ENCODE measurements around the gene SORBS2. TPM values are rescaled to one million over a fixed set of nuclear protein-coding genes. Genes with fewer than 3 reads are reported as not detected.

The SORBS2 gene
- total RNA-seq, 3 donors from 2014 or later = 44.9 to 416 (median 53.7) TPM

DNA sequence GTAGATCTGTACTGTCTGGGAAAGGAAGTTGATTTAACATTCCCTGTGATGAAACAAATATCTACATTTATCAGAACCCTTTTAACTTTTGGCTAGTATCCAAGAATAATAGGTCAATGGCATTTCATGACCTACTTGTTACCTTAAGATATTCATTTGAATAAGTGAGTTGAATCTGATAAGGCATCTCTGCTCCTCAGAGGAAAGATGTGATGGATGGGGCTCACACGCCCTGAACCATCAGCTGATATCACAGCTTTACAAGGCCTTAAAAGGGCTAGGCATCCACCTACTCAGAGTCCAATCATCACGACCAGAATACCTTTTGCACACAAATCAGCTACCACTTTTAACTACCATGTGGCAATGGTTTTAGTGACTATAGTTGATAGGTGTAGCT is 186.5 kb downstream of the SORBS2 start:
- DNase-seq (no peak), ATAC-seq (no peak)
- intact Hi-C loops (cut with DNase I, micrococcal nuclease) = no loop called here
- no peak for TF ChIP-seq CTCF (IDR thresholded peaks at IDR 0.05)
- Histone ChIP-seq H3K4me3 (no peak overlapping the region), H3K4me1 (ENCODE audit: low read depth) (no peaks in the 10 kb centered on the region), H3K36me3 (ENCODE audit: low read depth) (no peaks in the 10 kb centered on the region), H3K9me3 (no peaks in the 10 kb centered on the region)

DNA sequence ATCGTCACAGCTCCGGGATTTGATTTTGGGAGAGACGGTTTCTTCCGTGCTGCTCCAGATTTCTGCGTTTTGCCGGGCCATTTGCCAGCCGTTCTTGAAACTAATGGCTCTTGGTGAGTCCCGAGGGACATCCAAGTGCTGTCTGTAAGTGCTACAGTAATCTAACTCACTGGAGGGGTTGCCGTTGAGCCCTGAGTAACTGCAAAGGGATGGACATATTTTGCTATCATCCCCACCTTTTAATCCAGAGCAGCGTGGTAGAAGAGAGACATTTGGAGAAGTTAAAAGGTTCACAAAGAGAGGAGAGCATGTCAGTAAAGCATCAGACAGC is 187.8 kb downstream of the SORBS2 start:
- DNase-seq (no peak), ATAC-seq (no peak)
- Histone ChIP-seq H3K4me1 (ENCODE audit: low read depth) (no peaks in the 10 kb centered on the region), H3K9me3 (no peaks in the 10 kb centered on the region), H3K36me3 (ENCODE audit: low read depth) (no peaks in the 10 kb centered on the region), H3K4me3 (no peak overlapping the region)
- no peak for TF ChIP-seq CTCF (IDR thresholded peaks at IDR 0.05)
- intact Hi-C loops (cut with DNase I, micrococcal nuclease) = no loop called here

DNA sequence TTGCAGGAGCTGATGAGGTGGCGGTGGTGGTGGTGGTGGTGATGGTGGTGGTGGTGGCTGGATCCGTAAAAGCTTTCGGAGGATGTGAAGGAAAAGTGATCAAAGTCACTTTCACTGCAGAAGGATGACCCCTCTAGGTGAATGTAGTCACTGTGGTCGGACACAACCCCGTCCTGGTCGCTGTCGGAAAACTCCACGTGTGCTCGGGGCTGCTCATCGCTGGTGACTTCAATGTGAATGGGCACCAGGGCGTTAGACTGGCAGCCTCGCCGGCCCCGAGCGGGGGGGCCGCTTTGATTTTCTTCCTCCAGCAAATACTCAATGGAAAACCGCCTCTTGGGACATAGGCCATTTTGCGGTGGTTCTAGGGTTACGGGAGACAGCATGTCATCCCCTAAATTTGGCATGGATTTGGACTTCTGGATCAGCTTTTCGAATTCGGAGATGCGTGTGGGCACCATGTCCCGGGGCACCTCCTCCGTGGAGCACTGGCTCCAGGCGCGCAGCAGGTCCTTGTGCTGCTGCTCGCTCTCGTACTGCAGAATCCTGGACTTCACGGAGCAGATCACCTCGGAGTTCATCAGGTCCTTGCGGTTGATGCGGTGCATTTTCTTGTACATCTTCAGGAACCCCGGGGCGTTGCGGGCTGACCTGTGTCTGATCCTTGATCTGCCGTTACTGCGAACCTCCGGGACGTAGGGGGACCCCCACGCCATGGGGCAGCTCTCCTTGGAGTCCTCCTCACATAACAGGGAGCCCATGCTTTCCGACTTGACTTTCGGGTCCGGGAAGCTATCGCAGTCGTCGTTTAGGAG is 188.3 kb downstream of the SORBS2 start:
- H3K4me3 ChIP-seq = no peak overlapping the region
- no peaks in the 10 kb centered on the region for H3K36me3 ChIP-seq (ENCODE audit: low read depth)
- no peak for ATAC-seq
- TF ChIP-seq CTCF (IDR thresholded peaks at IDR 0.05) = no peak
- no peaks in the 10 kb centered on the region for H3K9me3 ChIP-seq
- intact Hi-C loops (cut with DNase I, micrococcal nuclease) = no loop called here
- H3K4me1 ChIP-seq (ENCODE audit: low read depth) = no peaks in the 10 kb centered on the region
- no peak for DNase-seq

DNA sequence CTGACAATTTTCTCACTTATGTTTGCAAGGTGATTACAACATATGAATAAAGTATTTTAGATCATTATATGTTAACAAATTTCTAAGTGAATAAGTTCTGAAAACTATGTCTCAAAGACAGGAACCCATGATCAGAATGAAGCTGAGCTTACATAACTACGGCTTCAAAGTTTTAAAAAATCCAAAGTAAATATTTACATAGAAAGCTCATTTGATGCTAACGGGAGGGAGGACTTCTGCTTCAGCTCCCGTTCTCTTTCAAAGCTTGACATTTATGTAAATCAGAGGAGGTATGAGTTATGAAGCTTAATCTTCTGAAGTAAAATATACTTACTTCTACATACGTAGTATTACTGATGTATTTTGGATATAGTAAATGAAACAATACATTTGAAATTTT is 203.8 kb downstream of the SORBS2 start:
- no peak for ATAC-seq
- intact Hi-C loops (cut with DNase I, micrococcal nuclease) = no loop called here
- Histone ChIP-seq H3K4me1 (ENCODE audit: low read depth) (no peaks in the 10 kb centered on the region), H3K4me3 (no peak overlapping the region), H3K9me3 (no peaks in the 10 kb centered on the region), H3K36me3 (ENCODE audit: low read depth) (no peaks in the 10 kb centered on the region)
- no peak for DNase-seq
- no peak for TF ChIP-seq CTCF (IDR thresholded peaks at IDR 0.05)

DNA sequence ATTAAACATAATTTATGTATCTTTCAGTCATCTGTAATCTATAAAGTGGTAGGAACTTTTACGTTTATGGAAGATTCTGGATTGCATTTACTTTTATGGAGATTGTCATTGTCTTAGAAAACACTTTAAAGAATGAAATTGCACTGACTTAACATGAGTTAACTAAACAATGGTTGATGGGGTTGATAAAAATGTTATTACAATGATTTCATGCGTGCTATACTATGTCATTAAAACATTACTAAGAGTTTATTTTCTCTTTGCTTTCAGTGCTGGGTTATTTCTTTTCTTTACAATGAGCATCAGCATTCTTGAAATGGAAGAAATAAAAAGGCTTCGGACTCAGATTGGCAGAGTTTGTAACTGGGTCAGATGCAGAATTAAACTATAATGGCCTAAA is 209.6 kb downstream of the SORBS2 start:
- ATAC-seq = no peak
- Histone ChIP-seq H3K9me3 (no peaks in the 10 kb centered on the region), H3K4me3 (no peak overlapping the region), H3K36me3 (ENCODE audit: low read depth) (no peaks in the 10 kb centered on the region), H3K4me1 (ENCODE audit: low read depth) (no peaks in the 10 kb centered on the region)
- intact Hi-C loops (cut with DNase I, micrococcal nuclease) = no loop called here
- no peak for DNase-seq
- no peak for TF ChIP-seq CTCF (IDR thresholded peaks at IDR 0.05)

Measured in mucosa of descending colon (tissue), 3 donors.